BLaER1 (cell line): ENCODE data around the gene FMOD.

Experiments used
- H3K27ac ChIP-seq: shearing (Covaris generic); formaldehyde crosslinking; 2 replicates; pipeline ENCODE4 v1.8.1; 2022
- H3K27me3 ChIP-seq: shearing (Covaris generic); formaldehyde crosslinking; 2 replicates; pipeline ENCODE4 v1.8.1; 2022
- H3K36me3 ChIP-seq: shearing (Covaris generic); formaldehyde crosslinking; 2 replicates; pipeline ENCODE4 v1.8.1; 2022
- H3K4me1 ChIP-seq: shearing (Covaris generic); formaldehyde crosslinking; 2 replicates; pipeline ENCODE4 v1.8.1; 2022
- H3K4me2 ChIP-seq: shearing (Covaris generic); formaldehyde crosslinking; 2 replicates; pipeline ENCODE4 v1.8.1; 2022
- H3K4me3 ChIP-seq: shearing (Covaris generic); formaldehyde crosslinking; 2 replicates; pipeline ENCODE4 v1.8.1; 2022
- H3K9ac ChIP-seq: shearing (Covaris generic); formaldehyde crosslinking; 2 replicates; pipeline ENCODE4 v1.8.1; 2022
- H3K9me3 ChIP-seq: shearing (Covaris generic); formaldehyde crosslinking; 2 replicates; pipeline ENCODE4 v1.8.1; 2022
- H4K20me1 ChIP-seq: shearing (Covaris generic); formaldehyde crosslinking; 2 replicates; pipeline ENCODE4 v1.8.1; 2022
- Cebpa-rat ChIP-seq: shearing (Covaris generic); IDR thresholded peaks from 2 replicates; pipeline ENCODE4 v1.8.1; 2022

Gene FMOD

DNA sequence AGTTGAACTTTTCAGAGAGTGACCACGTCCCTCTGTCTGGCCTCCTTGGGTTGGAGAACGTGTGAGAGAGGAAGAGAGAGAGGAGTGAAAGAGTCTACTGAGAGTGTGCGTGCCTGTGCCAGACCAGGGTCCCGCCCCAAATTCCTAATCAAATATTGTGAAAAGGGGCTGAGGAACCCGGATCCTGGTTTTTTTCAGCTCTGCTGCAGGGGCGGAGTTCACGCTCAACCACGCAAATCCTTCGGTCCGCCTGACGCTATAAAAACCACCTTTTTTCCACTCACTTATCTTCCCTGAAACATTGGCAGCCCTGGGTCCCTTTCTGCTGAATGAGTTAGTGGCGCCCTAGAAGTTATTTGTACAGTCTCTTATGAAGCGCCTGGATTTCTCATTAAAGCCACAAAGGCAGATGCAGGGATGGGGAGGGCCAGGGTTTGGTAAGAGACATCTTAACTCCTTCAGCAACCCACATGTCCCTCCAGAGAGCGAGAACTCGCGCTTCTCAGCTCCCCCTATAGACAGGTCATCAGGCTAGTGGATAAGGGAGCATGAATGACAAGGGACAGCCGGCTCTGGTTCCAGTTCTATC lies at the start of gene FMOD:
Gene FMOD, minus strand, starts transcription at position 86 of the 589 bp plus-strand sequence. CDS start 2,852 bp downstream, outside the sequence.
- no peaks in the 10 kb centered on the region for H4K20me1 ChIP-seq
- H3K4me3 ChIP-seq, result no peak within 1 kb of the TSS
- peaks cover 14% of the 10 kb centered on the region for H3K4me1 ChIP-seq
- H3K27ac ChIP-seq, result no peak within 1 kb of the TSS
- no peak for TF ChIP-seq Cebpa-rat
- peak within 1 kb of the TSS; percentile 53 for H3K4me2 ChIP-seq
- H3K9ac ChIP-seq, result no peak within 1 kb of the TSS
- H3K27me3 ChIP-seq, result no peaks in the 10 kb centered on the region
- H3K36me3 ChIP-seq, result no peaks in the 10 kb centered on the region
- H3K9me3 ChIP-seq, result no peaks in the 10 kb centered on the region

DNA sequence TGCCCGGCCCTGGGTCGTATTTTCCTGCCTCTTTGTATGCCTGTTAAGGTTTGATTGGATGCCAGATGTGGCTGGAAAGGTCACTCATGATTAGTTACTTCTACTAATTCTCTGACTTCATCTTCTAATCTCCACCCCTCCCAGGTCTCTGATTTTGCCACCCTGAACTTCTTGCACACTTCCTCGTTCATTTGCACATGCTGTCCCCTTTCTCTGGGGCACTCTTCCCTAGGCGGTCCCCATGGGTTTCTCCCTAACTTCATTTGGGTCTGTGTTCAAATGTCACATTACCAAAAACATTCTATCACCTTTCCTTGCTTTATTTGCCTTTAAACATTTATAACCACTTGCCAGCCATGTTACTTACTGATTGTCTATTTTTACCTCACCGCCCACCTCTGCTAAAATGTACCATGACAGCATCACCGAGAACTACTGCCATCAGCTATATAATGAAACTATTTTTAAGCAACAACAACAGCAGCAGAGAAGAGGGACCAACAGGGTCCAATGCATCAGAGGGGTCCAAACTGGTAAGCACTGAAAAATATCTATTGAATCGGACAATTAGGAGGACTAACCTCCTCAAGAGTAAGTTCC lies 45.8 kb upstream of the FMOD start:
- Histone ChIP-seq H3K27ac (no peak overlapping the region), H3K4me2 (no peak overlapping the region), H3K4me1 (no peaks in the 10 kb centered on the region), H3K27me3 (no peaks in the 10 kb centered on the region), H3K36me3 (no peaks in the 10 kb centered on the region), H4K20me1 (no peaks in the 10 kb centered on the region), H3K4me3 (no peak overlapping the region), H3K9me3 (no peaks in the 10 kb centered on the region), H3K9ac (no peak overlapping the region)
- TF ChIP-seq Cebpa-rat, result no peak

DNA sequence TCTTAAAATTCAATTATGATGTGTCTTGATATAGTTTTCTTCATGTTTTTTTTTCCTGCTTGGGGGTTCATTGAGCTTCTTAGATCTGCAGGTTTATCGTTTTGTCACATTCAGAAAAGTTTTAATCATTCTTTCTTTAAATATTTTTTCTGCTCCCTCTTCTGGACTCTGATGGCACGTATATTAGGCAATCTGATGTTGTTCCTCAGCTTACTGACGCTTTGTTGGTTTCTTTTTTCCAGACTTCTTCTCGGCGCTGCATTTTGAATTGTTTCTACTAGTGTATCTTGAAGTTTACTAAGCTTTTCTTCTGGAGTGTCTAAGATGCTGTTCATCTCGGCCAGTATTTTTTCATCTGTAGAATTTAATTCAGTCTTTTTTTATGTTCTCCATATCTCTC lies 44.8 kb upstream of the FMOD start:
- Histone ChIP-seq H3K9ac (no peak overlapping the region), H3K4me3 (no peak overlapping the region), H3K9me3 (no peaks in the 10 kb centered on the region), H3K27me3 (no peaks in the 10 kb centered on the region), H3K4me2 (no peak overlapping the region), H3K4me1 (no peaks in the 10 kb centered on the region), H4K20me1 (no peaks in the 10 kb centered on the region), H3K27ac (no peak overlapping the region), H3K36me3 (no peaks in the 10 kb centered on the region)
- no peak for TF ChIP-seq Cebpa-rat

DNA sequence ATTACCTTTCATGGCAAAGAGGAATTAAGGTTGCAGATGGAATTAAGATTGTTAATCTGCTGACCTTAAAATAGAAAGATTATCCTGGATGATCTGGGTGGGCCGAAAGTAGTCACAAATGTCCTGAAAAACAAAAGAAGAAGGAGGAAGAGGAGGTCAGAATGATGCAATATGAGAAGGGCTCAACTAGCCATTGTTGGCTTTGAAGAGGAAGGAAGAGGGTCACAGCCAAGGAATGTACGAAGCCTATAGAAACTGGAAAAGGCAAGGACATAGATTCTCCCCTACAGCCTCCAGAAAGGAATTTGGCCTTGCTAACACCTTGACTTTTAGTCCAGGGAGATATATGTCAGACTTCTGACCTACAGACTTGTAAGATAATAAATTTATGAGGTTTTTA lies 39.4 kb upstream of the FMOD start:
- Histone ChIP-seq H3K27me3 (no peaks in the 10 kb centered on the region), H3K4me1 (no peaks in the 10 kb centered on the region), H3K27ac (no peak overlapping the region), H3K9me3 (no peaks in the 10 kb centered on the region), H4K20me1 (no peaks in the 10 kb centered on the region), H3K9ac (no peak overlapping the region), H3K36me3 (no peaks in the 10 kb centered on the region), H3K4me3 (no peak overlapping the region), H3K4me2 (no peak overlapping the region)
- no peak for TF ChIP-seq Cebpa-rat

DNA sequence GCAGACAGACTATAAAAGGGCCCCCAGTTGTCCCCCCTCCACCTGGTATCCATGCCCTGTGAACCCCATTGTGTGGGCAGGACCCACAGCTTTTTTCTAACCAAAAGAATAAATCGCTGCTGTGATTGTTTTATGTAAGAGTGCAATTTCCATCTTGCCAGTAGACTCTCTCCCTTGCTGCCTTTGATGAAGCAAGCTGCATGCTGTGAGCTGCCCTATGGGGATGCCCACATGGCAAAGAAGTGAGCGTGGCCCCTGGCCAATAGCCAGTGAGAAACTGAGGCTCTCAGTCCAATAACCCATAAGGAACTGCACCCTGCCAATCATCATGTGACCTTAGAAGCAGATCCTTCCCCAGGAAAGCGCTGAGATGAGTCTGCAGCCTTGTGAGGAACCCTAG lies 37.8 kb upstream of the FMOD start:
- H3K27ac ChIP-seq, result no peak overlapping the region
- H3K9me3 ChIP-seq, result no peaks in the 10 kb centered on the region
- no peaks in the 10 kb centered on the region for H3K36me3 ChIP-seq
- H4K20me1 ChIP-seq, result no peaks in the 10 kb centered on the region
- H3K9ac ChIP-seq, result no peak overlapping the region
- TF ChIP-seq Cebpa-rat, result no peak
- no peaks in the 10 kb centered on the region for H3K27me3 ChIP-seq
- H3K4me1 ChIP-seq, result no peaks in the 10 kb centered on the region
- no peak overlapping the region for H3K4me3 ChIP-seq
- no peak overlapping the region for H3K4me2 ChIP-seq

DNA sequence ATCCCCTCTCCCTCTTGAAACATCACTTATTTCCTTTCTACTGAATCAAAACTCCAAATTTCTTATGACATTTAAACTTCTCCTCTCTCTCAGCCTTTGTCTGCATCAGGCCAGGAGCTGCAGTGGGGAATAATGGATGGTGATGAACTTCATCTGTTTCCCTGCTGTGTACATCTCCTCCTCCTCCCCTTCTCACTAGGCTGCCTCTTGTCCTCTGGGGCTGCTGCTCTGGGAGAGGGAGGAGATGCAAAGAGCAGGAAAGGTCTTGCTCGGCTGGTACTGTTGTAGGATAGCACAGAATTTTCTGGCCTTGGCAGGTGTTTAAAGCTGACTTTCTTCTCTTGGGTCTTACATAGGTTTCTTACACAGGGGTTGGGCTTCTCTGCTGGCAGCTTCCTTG lies 31.1 kb upstream of the FMOD start:
- Histone ChIP-seq H3K4me2 (no peak overlapping the region; the same call in 1 of the 2 replicates), H3K27ac (no peak overlapping the region), H3K4me1 (peaks cover 17% of the 10 kb centered on the region), H3K9ac (no peak overlapping the region), H4K20me1 (no peaks in the 10 kb centered on the region), H3K27me3 (no peaks in the 10 kb centered on the region), H3K36me3 (no peaks in the 10 kb centered on the region), H3K4me3 (no peak overlapping the region), H3K9me3 (no peaks in the 10 kb centered on the region)
- TF ChIP-seq Cebpa-rat, result no peak

DNA sequence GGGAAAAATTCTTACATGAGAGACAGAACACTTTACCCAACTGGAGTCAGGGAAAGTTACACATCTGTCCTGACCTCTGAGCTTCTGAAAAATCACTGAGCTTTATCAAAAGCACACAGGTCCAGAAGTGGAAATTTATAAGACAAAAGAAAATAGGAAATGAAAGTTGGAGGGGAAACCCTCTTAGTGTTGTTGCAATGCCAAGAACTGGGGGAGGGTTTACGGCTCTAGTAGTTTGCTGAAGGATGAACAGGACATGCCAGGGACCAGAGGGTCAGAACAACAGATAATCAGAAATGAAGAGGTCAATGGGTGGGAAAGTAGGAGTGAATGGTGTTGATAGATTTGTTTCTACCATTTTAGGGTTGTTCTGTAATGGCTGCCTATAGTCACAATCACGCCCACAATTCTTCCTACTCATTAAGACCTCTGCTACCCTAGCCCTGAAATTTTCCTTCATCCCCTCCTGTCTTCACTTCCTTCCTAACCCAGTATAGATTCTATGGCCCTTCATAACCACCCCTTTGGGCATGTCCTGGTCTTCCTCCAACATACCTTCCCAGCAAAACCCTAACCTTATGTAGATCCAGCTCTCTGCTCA lies 30.3 kb upstream of the FMOD start:
- Histone ChIP-seq H3K9ac (no peak overlapping the region), H3K4me2 (peak overlapping the region; percentile 61), H3K27ac (0 out of 2 replicates have a peak overlapping the region, but pooled peaks have one; percentile 28)

DNA sequence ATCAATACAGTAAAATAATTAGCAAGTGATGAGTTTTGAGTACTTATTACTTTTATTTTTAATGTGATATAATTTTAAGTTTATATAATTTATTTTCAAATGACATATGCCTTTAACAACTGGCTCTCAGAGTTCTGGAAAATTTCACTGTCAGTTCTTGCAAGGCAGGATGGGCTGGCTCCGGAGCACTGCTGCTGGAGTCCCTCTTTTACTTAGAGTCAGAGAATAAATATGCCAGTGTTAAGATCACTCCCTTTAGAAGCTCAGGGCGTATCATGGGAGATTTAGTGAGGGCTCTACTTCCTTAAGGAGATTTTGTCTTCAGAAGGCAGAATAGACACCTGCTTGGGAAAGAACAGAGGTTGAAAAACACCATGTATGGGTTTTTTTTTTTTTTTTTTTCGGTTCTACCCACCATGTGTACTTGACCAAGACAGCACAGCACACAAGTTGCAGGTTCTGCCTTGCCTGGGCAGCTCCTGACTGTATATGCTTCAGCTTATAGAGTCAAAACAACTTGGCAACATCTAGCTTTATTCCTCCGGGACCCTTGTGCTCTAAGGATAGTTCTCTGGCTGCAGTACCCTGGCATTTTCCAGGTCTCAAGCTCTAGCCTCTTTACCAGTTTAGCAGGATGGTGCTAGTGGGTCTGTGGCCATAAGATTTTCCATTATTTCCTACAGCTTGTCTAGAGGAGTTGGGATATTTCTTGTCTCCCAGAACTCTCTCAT lies 29.7 kb upstream of the FMOD start:
- no peaks in the 10 kb centered on the region for H3K36me3 ChIP-seq
- peak overlapping the region; percentile 61 for H3K4me2 ChIP-seq
- peaks cover 17% of the 10 kb centered on the region for H3K4me1 ChIP-seq
- no peak overlapping the region for H3K9ac ChIP-seq
- TF ChIP-seq Cebpa-rat, result no peak
- H4K20me1 ChIP-seq, result no peaks in the 10 kb centered on the region
- H3K9me3 ChIP-seq, result no peaks in the 10 kb centered on the region
- H3K4me3 ChIP-seq, result no peak overlapping the region
- no peaks in the 10 kb centered on the region for H3K27me3 ChIP-seq
- 0 out of 2 replicates have a peak overlapping the region, but pooled peaks have one; percentile 28 for H3K27ac ChIP-seq

More for the DNA sequence above, 30.3 kb upstream of the FMOD start:
- Histone ChIP-seq H3K9me3 (no peaks in the 10 kb centered on the region), H3K4me3 (no peak overlapping the region), H3K27me3 (no peaks in the 10 kb centered on the region), H4K20me1 (no peaks in the 10 kb centered on the region), H3K4me1 (peaks cover 17% of the 10 kb centered on the region), H3K36me3 (no peaks in the 10 kb centered on the region)
- TF ChIP-seq Cebpa-rat, result no peak

DNA sequence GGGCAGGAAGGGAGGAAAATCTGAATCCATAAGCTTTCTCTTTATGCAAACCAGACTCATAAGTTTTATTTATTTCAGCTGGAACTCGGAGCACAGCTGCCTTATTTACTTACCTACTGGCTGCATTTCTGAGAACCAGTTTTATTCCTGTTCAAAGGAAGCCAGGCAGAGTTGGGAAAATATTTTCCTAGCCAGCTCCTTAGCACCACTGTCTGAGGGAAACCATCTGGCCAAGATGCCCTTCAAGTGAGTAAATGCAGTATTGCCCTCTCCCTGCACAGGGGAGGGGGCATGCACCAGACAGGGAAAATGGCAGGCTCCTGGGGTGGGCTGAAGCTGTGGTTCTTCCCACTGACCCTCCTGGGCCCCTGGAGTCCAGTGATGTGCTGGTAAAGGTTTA lies 28.9 kb upstream of the FMOD start:
- no peak overlapping the region for H3K27ac ChIP-seq
- H3K36me3 ChIP-seq, result no peaks in the 10 kb centered on the region
- H3K9me3 ChIP-seq, result no peaks in the 10 kb centered on the region
- H3K4me1 ChIP-seq, result peaks cover 17% of the 10 kb centered on the region
- no peak overlapping the region for H3K4me2 ChIP-seq
- H3K9ac ChIP-seq, result no peak overlapping the region
- no peak for TF ChIP-seq Cebpa-rat
- no peaks in the 10 kb centered on the region for H4K20me1 ChIP-seq
- no peaks in the 10 kb centered on the region for H3K27me3 ChIP-seq
- H3K4me3 ChIP-seq, result no peak overlapping the region
